ENCODE measurements around the gene FSTL1.

- no peak for TF ChIP-seq CTCF (IDR thresholded peaks at IDR 0.05; ENCODE audit: low read depth, low read length)
- no peak for TF ChIP-seq MAX (IDR thresholded peaks at IDR 0.05; ENCODE audit: low read depth, low read length)
- TF ChIP-seq MYC (IDR thresholded peaks at IDR 0.05; ENCODE audit: low read depth, low read length) = no peak
- TF ChIP-seq POLR2A (IDR thresholded peaks at IDR 0.05; ENCODE audit: extremely low read depth, insufficient read length) = no peak
These were observed 8.4 kb upstream of the FSTL1 start for GRCh38 chr3:120459196-120459595.
